ENCODE results near the gene GABRB1. TPM values are rescaled to one million over a fixed set of nuclear protein-coding genes. Genes with fewer than 3 reads are reported as not detected.

The GABRB1 gene
- total and polyA plus RNA-seq, 2 of the 8 experiments (the other 6 are each of a cell fraction or from before 2014, with no cell fraction given): 0.22 to 0.38 TPM

DNA sequence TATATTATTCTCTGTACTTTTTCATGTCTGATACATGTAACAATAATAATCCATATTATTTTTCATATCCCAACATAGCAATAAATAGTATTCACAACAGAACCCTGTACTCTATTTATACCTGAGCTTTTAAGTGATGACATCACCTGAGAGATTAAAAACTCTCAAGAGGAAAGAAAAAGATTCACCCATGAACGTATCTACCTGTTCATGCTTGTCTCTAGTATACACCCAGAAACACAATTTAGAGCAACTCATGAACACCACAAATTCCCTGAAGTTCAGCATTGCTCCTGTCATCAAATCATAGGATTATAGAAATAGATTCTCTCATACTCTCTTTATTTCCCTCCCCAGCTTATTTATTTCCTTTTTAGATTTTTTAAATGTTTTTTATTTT, 185.9 kb downstream of the GABRB1 start:
- Histone ChIP-seq H4K91ac (replicated peaks; ENCODE audit: insufficient read length, low read length) (no peak overlapping the region), H2BK5ac (ENCODE audit: low read depth, low read length) (no peak overlapping the region), H3K23ac (ENCODE audit: insufficient read length) (no peak overlapping the region), H3K4me1 (replicated peaks in 1 of 4; ENCODE audit: control insufficient read depth in 3 of 4, insufficient read depth in 4 of 4, low read length in 3 of 4) (no peaks in the 10 kb centered on the region), H2BK120ac (replicated peaks; ENCODE audit: low read depth, low read length) (no peak overlapping the region), H3K79me2 (ENCODE audit: control insufficient read depth in 1 of 2, insufficient read depth in 2 of 2, low read length in 2 of 2) (no peaks in the 10 kb centered on the region), H2AK5ac (ENCODE audit: low read depth, low read length) (no peak overlapping the region), H3K14ac (ENCODE audit: insufficient read length) (no peak overlapping the region), H3K27me3 (replicated peaks in 1 of 4; ENCODE audit: control insufficient read depth in 3 of 4, extremely low read depth in 1 of 4, insufficient read depth in 3 of 4, low read length in 3 of 4) (no peaks in the 10 kb centered on the region), H3K23me2 (ENCODE audit: low read depth, low read length) (no peaks in the 10 kb centered on the region; the same call in 1 of the 2 replicates), H2BK20ac (ENCODE audit: low read length) (no peak overlapping the region), H3K9me3 (ENCODE audit: insufficient read depth in 2 of 2, low read depth in 1 of 2, low read length in 1 of 2) (no peaks in the 10 kb centered on the region), H3K56ac (replicated peaks; ENCODE audit: insufficient read length, low read depth, low read length) (no peak overlapping the region), H3K9ac (replicated peaks in 1 of 4; ENCODE audit: extremely low read depth in 1 of 4, low read depth in 3 of 4, low read length in 3 of 4) (no peak overlapping the region), H3K4me3 (ENCODE audit: extremely low read depth in 1 of 4, insufficient read depth in 2 of 4, low read depth in 3 of 4, low read length in 4 of 4) (no peak overlapping the region), H3K36me3 (ENCODE audit: control insufficient read depth in 2 of 4, insufficient read depth in 4 of 4, low read length in 3 of 4) (no peaks in the 10 kb centered on the region), H4K20me1 (replicated peaks in 1 of 2; ENCODE audit: control insufficient read depth in 1 of 2, insufficient read depth in 2 of 2, low read length in 2 of 2) (no peaks in the 10 kb centered on the region), H2AFZ (ENCODE audit: low read length) (no peak overlapping the region), H4K8ac (ENCODE audit: extremely low read depth, insufficient read depth, low read length) (no peak overlapping the region), H3K18ac (ENCODE audit: extremely low read depth, low read length) (no peak overlapping the region), H3K79me1 (ENCODE audit: low read depth, low read length) (no peaks in the 10 kb centered on the region), H3K4ac (replicated peaks; ENCODE audit: insufficient read length, low read depth, low read length) (no peak overlapping the region), H2BK12ac (ENCODE audit: low read depth, low read length) (no peak overlapping the region), H3K27ac (ENCODE audit: low read depth, low read length) (no peak overlapping the region), H2BK15ac (ENCODE audit: low read length) (no peak overlapping the region), H4K5ac (ENCODE audit: insufficient read length, low read depth, low read length) (no peak overlapping the region), H3K4me2 (ENCODE audit: insufficient read depth in 1 of 2, low read depth in 2 of 2, low read length in 2 of 2) (no peak overlapping the region)
- ChIA-PET CTCF (ENCODE audit: partially characterized antibody) (no interaction called here), POLR2A (ENCODE audit: partially characterized antibody) (no interaction called here)
- DNase-seq (ENCODE audit: low read depth in 1 of 2, low spot score in 2 of 2) (no peak), FAIRE-seq (no peak)
- WGBS, 2 experiments (ENCODE audit: extremely low coverage in 1 of 2, insufficient coverage in 1 of 2, insufficient read length in 1 of 2, insufficient replicate concordance in 2 of 2, low coverage in 1 of 2, low lambda C conversion rate in 2 of 2, missing lambda C conversion rate in 1 of 2): 73% methylated on average over 1 of the region's 1 CpG; no CpG with 5 or more reads in 1 of the 2 experiments
- TF ChIP-seq, protein P1, sequence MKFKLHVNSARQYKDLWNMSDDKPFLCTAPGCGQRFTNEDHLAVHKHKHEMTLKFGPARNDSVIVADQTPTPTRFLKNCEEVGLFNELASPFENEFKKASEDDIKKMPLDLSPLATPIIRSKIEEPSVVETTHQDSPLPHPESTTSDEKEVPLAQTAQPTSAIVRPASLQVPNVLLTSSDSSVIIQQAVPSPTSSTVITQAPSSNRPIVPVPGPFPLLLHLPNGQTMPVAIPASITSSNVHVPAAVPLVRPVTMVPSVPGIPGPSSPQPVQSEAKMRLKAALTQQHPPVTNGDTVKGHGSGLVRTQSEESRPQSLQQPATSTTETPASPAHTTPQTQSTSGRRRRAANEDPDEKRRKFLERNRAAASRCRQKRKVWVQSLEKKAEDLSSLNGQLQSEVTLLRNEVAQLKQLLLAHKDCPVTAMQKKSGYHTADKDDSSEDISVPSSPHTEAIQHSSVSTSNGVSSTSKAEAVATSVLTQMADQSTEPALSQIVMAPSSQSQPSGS (IDR thresholded peaks at IDR 0.05; ENCODE audit: low read length): no peak
- TF ChIP-seq CBX8 (IDR thresholded peaks at IDR 0.05; ENCODE audit: borderline replicate concordance, low read depth, low read length) (no peak), SUZ12 (IDR thresholded peaks at IDR 0.05; ENCODE audit: low read length) (no peak), HDAC2 (IDR thresholded peaks at IDR 0.05; ENCODE audit: borderline replicate concordance in 1 of 2, low read depth in 2 of 2, low read length in 2 of 2) (no peak), YY1 (IDR thresholded peaks at IDR 0.05; ENCODE audit: low read depth, low read length) (no peak), BCL11A (IDR thresholded peaks at IDR 0.05; ENCODE audit: low read depth in 2 of 2, low read length in 2 of 2) (no peak), ASH2L (IDR thresholded peaks at IDR 0.05; ENCODE audit: low read length) (no peak), GABPA (IDR thresholded peaks at IDR 0.05; ENCODE audit: borderline replicate concordance, insufficient read depth, low read length) (no peak), SRF (IDR thresholded peaks at IDR 0.05; ENCODE audit: low read depth, low read length) (no peak), CBX5 (IDR thresholded peaks at IDR 0.05; ENCODE audit: low read depth, low read length) (no peak)
- TF ChIP-seq, protein P2, sequence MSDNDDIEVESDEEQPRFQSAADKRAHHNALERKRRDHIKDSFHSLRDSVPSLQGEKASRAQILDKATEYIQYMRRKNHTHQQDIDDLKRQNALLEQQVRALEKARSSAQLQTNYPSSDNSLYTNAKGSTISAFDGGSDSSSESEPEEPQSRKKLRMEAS (IDR thresholded peaks at IDR 0.05): no peak
- TF ChIP-seq, protein P3, sequence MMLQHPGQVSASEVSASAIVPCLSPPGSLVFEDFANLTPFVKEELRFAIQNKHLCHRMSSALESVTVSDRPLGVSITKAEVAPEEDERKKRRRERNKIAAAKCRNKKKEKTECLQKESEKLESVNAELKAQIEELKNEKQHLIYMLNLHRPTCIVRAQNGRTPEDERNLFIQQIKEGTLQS (IDR thresholded peaks at IDR 0.05; ENCODE audit: insufficient read depth, low read depth, low read length): no peak

All from H1 (cell line).